IPS DF 6.9 (cell line): ENCODE measurements around the gene WWOX.
"Not testable (repeated sequence)": the region's sequence is repeated elsewhere in the genome, so short reads cannot be mapped to it uniquely, and the experiment has no call there.

Experiments used
- DNase-seq: peaks from one replicate; pipeline ENCODE4 v3.0.0-alpha.2; 2013; ENCODE audit warnings: low read depth, low spot score
- H3K27ac ChIP-seq: one replicate; pipeline ENCODE4 v1.5.1; 2013; ENCODE audit warnings: low read length, control low read depth
- H3K27me3 ChIP-seq: 2 replicates; pipeline ENCODE4 v1.6.1; 2013; ENCODE audit warnings: mild to moderate bottlenecking, low read length; ENCODE audit not compliant: control insufficient read depth, insufficient read depth
- H3K36me3 ChIP-seq: 2 replicates; pipeline ENCODE4 v1.6.1; 2013; ENCODE audit warnings: low read length; ENCODE audit not compliant: control insufficient read depth, insufficient read depth
- H3K4me1 ChIP-seq: 2 replicates; pipeline ENCODE4 v1.6.1; 2013; ENCODE audit warnings: low read length; ENCODE audit not compliant: control insufficient read depth, insufficient read depth
- H3K4me3 ChIP-seq: 2 replicates; pipeline ENCODE4 v1.5.1; 2013; ENCODE audit warnings: mild to moderate bottlenecking, low read length
- H3K9me3 ChIP-seq: 2 replicates; pipeline ENCODE4 v1.6.1; 2013; ENCODE audit warnings: low read length, inconsistent platforms; ENCODE audit not compliant: control insufficient read depth, insufficient read depth
- WGBS: extraction: QIAGEN DNeasy Blood & Tissue Kit; methylation state at CpG from one replicate; pipeline ENCODE4 v1.1.7; 2013; ENCODE audit warnings: mixed read lengths, missing lambda C conversion rate; ENCODE audit not compliant: insufficient read length, insufficient coverage; 5-methylcytosine and 5-hydroxymethylcytosine counted together

Gene WWOX

DNA sequence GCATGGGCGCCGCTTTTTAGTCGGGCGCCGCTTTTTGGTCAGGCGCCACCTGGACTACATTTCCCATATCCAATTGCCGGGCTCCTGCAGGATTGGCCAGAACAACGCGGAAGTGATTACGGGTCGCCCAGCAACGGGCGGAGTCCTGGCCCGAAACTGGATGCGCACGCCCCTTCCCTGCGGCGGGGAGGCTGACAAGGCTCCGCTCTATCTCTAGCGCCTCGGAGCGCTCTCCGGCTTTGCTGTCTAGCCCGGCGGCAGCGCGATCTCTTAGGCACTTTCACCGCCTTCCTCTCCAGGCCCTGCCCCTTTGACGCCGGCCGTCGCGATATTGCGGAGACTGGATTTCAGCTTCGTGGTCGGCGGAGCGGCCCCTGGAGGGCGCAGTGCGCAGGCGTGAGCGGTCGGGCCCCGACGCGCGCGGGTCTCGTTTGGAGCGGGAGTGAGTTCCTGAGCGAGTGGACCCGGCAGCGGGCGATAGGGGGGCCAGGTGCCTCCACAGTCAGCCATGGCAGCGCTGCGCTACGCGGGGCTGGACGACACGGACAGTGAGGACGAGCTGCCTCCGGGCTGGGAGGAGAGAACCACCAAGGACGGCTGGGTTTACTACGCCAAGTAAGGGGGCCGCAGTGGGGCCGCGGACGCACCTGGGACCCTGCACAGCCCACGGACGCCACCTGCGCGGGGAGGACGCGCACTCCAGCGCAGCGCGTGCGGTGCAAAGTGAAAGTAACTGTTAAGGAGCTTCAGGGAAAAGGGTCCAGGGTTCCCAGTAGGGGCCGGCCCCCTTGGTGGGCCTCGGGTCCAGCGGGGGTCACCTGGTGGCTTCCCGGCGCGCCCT, at the start of gene WWOX:
Gene WWOX, plus strand, starts transcription at position 384 of the 841 bp plus-strand sequence.
- peak; percentile 91 for DNase-seq
- H3K36me3 ChIP-seq, result no peaks in the 10 kb centered on the region
- H3K27me3 ChIP-seq, result no peaks in the 10 kb centered on the region
- peak within 1 kb of the TSS; percentile 76 for H3K4me3 ChIP-seq
- H3K4me1 ChIP-seq, result no peaks in the 10 kb centered on the region
- whole genome bisulfite sequencing, result no CpG with 5 or more reads among the region's 84 CpGs
- no peaks in the 10 kb centered on the region for H3K9me3 ChIP-seq
- H3K27ac ChIP-seq, result no peak within 1 kb of the TSS

DNA sequence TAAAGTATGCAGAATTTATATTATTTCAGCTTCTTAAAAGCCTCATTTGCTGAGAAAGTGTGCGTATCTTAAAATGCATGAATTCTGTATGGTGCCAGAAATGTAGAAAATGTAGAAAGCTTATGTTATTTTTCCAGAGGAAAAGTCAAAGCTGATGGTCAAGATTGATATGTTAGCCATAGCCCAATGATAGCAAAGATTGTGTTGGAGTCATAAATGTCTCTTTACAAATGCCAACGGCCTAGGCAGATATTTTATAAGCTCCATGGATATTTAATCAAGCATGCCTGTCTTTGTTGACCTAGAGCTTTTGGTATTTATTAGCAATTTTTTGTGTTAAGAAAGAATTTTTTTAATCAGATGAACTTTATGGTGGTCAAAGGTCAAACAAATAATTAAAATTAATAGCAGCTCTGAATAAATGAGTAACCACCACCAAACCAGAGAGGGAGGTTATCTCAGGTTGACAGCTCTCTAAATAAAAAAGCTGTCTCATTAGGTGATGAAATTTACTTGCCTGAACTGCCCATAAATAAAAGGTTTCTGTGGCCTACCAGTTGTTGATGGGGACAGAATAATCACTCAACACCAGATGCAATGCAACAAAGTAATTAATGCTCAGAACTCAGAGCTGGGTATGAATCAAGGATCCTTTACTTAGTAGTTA, 48.6 kb upstream of the WWOX start:
- Histone ChIP-seq H3K9me3 (no peaks in the 10 kb centered on the region), H3K36me3 (no peaks in the 10 kb centered on the region), H3K27me3 (no peaks in the 10 kb centered on the region), H3K27ac (no peak overlapping the region), H3K4me3 (no peak overlapping the region), H3K4me1 (0 out of 2 replicates have a peak, but pooled peaks cover 1% of the 10 kb centered on the region)
- no CpG with 5 or more reads among the region's 2 CpGs for WGBS
- no peak for DNase-seq

DNA sequence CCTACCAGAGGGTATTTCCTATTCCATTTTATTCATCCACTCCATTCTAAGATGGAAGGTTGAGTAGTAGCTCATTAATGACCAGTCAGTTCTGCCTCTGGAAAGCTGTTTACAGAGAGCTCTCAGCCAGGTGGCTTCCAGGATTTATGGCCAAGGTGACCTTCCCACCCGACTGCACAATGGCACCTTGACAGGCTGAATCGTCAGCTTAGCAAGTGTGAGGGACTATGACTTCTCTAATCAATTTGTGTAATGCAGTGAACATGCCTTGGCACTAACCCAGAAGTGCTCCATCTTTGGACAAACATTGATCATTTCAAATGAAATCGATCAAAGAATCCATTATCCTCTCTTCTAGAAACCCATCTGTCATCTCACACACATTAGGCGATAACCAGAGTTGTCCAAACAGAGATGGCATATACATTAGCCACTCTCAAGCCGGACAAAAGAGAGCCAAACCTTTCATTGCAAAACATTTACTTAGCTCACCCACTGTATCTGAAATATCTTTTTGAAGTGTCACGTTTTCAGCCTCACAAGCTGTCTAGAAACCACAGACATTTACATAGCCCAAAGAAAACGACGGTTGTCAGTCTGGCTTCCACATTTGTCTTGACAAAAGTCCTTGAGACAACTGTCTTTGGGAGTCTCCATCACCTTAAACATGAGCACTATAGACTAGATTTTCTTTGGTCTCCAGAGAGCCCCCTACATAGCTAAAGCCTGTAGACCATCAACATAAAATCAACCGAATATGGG, 41.5 kb upstream of the WWOX start:
- no CpG with 5 or more reads among the region's 9 CpGs for whole genome bisulfite sequencing
- no peaks in the 10 kb centered on the region; the same call in 1 of the 2 replicates for H3K27me3 ChIP-seq
- no peaks in the 10 kb centered on the region for H3K4me1 ChIP-seq
- H3K9me3 ChIP-seq, result no peaks in the 10 kb centered on the region
- no peak overlapping the region for H3K4me3 ChIP-seq
- H3K36me3 ChIP-seq, result no peaks in the 10 kb centered on the region
- DNase-seq, result no peak
- no peak overlapping the region for H3K27ac ChIP-seq

DNA sequence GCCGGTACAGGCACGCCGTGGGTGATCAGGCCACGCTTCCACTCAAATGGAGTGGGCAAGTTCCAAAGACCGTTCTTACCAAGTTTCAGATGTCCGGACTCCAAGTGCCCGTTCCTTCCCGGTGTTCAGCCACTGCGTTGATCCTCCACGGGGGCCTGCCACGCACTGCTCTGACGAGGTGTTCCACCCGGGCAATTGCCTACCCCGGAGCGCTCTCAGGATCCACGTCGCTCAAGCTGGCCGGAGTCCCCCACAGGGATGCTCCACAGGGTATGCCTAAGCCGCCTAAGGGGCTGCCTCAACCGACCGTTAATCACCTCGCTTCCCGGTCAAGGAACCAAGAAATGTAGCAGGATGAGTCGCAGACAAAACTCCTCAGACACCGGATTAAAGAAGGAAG, 39.6 kb upstream of the WWOX start:
- H3K4me3 ChIP-seq, DNase-seq, H3K9me3 ChIP-seq, H3K27me3 ChIP-seq, H3K36me3 ChIP-seq, H3K27ac ChIP-seq, H3K4me1 ChIP-seq: not testable (repeated sequence)
- WGBS, result no CpG with 5 or more reads among the region's 25 CpGs

DNA sequence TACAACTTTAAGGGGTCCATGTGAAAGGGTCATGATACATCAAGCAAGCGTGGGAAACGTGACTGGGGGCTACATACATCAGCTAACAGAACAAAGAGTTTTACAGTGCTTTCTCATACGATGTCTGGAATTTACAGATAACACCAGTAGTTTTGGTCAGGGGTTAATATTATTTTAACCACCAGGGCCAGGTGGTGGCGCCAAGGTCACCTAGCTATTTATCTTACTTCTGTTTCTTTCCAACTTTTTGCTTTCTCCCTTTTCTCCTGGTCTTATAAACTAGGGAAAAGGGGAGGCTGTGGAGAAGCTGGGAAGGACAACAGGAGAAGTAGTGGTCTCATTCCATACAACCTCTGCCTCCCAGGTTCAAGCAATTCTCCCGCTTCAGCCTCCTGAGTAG, 39.2 kb upstream of the WWOX start:
- H3K27ac ChIP-seq, result no peak overlapping the region
- no CpG with 5 or more reads among the region's 5 CpGs for WGBS
- DNase-seq, result no peak
- H3K36me3 ChIP-seq, result no peaks in the 10 kb centered on the region
- no peaks in the 10 kb centered on the region for H3K4me1 ChIP-seq
- H3K27me3 ChIP-seq, result peaks cover 5% of the 10 kb centered on the region; the same call in 1 of the 2 replicates
- H3K4me3 ChIP-seq, result no peak overlapping the region
- no peaks in the 10 kb centered on the region for H3K9me3 ChIP-seq

DNA sequence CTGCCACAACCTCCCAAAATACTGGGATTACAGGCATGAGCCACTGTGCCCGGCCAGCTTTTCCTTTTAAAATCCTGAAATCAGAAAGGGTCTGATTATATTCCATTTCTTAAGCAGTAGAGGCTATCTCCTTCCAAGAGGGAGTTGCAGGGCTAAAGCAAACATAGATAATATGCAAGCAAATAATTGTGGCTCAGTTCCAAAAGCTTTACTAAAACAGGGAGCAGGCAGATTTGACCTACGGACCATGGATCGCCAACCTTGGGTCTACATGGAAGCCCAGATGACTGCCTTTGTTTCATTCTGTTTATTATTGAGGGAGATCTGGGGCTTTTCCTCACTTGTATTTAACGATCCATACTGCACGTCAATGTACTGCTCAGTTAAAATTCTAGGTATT, 38.6 kb upstream of the WWOX start:
- H3K4me1 ChIP-seq, result no peaks in the 10 kb centered on the region
- no CpG with 5 or more reads among the region's 5 CpGs for WGBS
- peaks cover 6% of the 10 kb centered on the region; the same call in 1 of the 2 replicates for H3K27me3 ChIP-seq
- DNase-seq, result no peak
- no peak overlapping the region for H3K27ac ChIP-seq
- H3K4me3 ChIP-seq, result no peak overlapping the region
- no peaks in the 10 kb centered on the region for H3K9me3 ChIP-seq
- no peaks in the 10 kb centered on the region for H3K36me3 ChIP-seq

DNA sequence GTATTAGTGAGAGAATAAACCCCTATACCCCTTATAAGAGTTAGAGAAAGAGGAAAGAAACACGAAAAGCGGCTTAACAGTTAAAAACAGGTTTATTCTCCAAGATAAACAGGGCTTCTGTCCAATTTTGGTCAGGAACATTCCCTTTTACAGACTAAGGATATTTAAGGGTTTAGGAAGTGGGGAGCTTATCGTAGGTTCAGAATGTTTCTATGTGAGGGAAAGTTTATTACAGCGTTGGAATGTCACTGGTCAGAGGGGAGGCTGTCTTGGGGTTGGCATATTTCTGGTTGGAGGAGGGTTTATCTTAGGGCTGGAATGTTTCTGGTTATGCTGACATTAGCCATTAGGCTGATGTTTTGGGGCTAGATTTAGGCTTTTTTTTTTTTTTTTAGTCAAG, 34.1 kb upstream of the WWOX start:
- Histone ChIP-seq H3K4me1 (no peaks in the 10 kb centered on the region), H3K9me3 (no peaks in the 10 kb centered on the region), H3K27ac (no peak overlapping the region), H3K27me3 (peaks cover 24% of the 10 kb centered on the region), H3K4me3 (no peak overlapping the region), H3K36me3 (no peaks in the 10 kb centered on the region)
- DNase-seq, result no peak
- no CpG with 5 or more reads among the region's 4 CpGs for WGBS

- no peak for DNase-seq
- Histone ChIP-seq H3K9me3 (no peaks in the 10 kb centered on the region), H3K4me3 (no peak overlapping the region), H3K36me3 (no peaks in the 10 kb centered on the region), H3K27me3 (peaks cover 59% of the 10 kb centered on the region), H3K4me1 (peaks cover 1% of the 10 kb centered on the region; the same call in 1 of the 2 replicates), H3K27ac (no peak overlapping the region)
- WGBS, result no CpG with 5 or more reads among the region's 5 CpGs
Measured at GRCh38 chr16:78069913-78070312, 29.5 kb upstream of the WWOX start.

DNA sequence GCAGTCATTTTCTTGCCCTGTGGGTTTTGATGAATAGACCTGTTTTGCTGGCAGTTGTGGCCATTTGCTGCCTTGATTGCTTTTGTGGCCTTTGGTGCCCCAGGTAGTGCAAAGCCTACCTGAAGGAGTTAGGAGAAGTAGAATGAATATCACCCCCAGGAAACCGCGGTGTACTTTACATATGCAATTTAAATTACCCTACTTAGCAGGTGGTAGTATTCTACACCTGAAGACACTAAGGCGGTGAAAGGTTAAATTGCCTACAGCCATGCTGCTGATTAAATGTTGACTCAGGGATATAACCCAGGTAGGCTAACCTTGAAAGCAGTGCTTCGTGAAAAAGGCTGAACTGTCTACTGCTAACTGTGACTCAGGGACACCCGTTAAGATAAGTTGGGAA, 27.2 kb upstream of the WWOX start:
- Histone ChIP-seq H3K9me3 (no peaks in the 10 kb centered on the region), H3K27me3 (peaks cover 62% of the 10 kb centered on the region), H3K36me3 (no peaks in the 10 kb centered on the region), H3K27ac (no peak overlapping the region), H3K4me3 (no peak overlapping the region), H3K4me1 (peaks cover 1% of the 10 kb centered on the region; the same call in 1 of the 2 replicates)
- no CpG with 5 or more reads among the region's 5 CpGs for WGBS
- DNase-seq, result peak; percentile 31

DNA sequence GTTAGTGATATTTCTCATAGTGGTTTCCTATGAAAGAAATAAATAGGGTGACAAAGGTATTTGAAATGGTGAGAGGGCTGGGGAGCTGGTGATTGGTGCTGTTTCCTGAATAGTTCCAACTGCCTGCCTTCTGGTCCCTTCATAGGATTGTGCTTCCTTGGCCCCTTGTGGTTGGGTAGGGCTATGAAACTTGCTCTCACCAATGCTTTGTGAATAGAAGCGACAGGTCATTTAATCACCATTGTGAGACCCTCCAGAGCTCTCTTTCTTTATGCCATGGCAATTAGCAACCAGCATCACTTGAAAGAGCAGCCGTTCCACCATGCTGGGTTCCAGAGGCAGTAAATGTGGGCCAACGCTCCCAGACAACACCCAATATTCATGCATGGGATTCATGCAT, 23.7 kb upstream of the WWOX start:
- Histone ChIP-seq H3K27me3 (peaks cover 56% of the 10 kb centered on the region), H3K4me3 (no peak overlapping the region), H3K4me1 (peaks cover 1% of the 10 kb centered on the region; the same call in 1 of the 2 replicates), H3K36me3 (no peaks in the 10 kb centered on the region), H3K27ac (no peak overlapping the region), H3K9me3 (no peaks in the 10 kb centered on the region)
- no CpG with 5 or more reads among the region's 3 CpGs for WGBS
- DNase-seq, result no peak
